ENCODE measurements around the gene CDT1.

GRCh38 chr16:88771294-88771772 is 32.3 kb upstream of the CDT1 start:
- TF ChIP-seq, protein P1, sequence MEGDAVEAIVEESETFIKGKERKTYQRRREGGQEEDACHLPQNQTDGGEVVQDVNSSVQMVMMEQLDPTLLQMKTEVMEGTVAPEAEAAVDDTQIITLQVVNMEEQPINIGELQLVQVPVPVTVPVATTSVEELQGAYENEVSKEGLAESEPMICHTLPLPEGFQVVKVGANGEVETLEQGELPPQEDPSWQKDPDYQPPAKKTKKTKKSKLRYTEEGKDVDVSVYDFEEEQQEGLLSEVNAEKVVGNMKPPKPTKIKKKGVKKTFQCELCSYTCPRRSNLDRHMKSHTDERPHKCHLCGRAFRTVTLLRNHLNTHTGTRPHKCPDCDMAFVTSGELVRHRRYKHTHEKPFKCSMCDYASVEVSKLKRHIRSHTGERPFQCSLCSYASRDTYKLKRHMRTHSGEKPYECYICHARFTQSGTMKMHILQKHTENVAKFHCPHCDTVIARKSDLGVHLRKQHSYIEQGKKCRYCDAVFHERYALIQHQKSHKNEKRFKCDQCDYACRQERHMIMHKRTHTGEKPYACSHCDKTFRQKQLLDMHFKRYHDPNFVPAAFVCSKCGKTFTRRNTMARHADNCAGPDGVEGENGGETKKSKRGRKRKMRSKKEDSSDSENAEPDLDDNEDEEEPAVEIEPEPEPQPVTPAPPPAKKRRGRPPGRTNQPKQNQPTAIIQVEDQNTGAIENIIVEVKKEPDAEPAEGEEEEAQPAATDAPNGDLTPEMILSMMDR (IDR thresholded peaks at IDR 0.05; ENCODE audit: poor library complexity): no peak
- no peak for TF ChIP-seq EZH2 (IDR thresholded peaks at IDR 0.05; ENCODE audit: borderline replicate concordance)
- TF ChIP-seq EZH2phosphoT487 (IDR thresholded peaks at IDR 0.05; ENCODE audit: low read depth, severe bottlenecking, unreplicated experiment): no peak
